Endothelial cell of umbilical vein (primary cell): Measurements from ENCODE around the gene DAD1. TPM values are rescaled to one million over a fixed set of nuclear protein-coding genes. Genes with fewer than 3 reads are reported as not detected.

ENCODE experiments used
- BruUV-seq: library from RNA; stranded (reverse); fragments of 400-500 nt; replicated peaks from 2 replicates; lab custom pipeline; 2021; lab: Mats Ljungman, UMichigan
- CTCF ChIA-PET: fragments of 300-600, 350-600 bp; sonication (Branson Sonifier 250); formaldehyde crosslinking; loops from one replicate; lab custom pipeline; 2021; ENCODE audit warnings: antibody characterized with exemption, inconsistent platforms; lab: Charles Lee
- POLR2A ChIA-PET: fragments of 300-600, 350-600 bp; sonication (Branson Sonifier 250); formaldehyde crosslinking; loops from one replicate; lab custom pipeline; 2021; ENCODE audit warnings: antibody characterized with exemption, inconsistent platforms; lab: Charles Lee
- DNase-seq: peaks from one replicate; pipeline ENCODE4 v3.0.0-alpha.2; 2011; ENCODE audit warnings: low read depth, low spot score
- FAIRE-seq: peaks from 2 replicates; lab custom pipeline; 2011; peaks lifted over from hg19 to GRCh38; lab: Jason Lieb, UNC
- H2AFZ ChIP-seq: 2 replicates; pipeline ENCODE4 v1.6.0; 2012; ENCODE audit warnings: low read depth, low read length, control low read depth, inconsistent platforms
- H3K27ac ChIP-seq: 2 replicates; pipeline ENCODE4 v1.5.1; 2011; ENCODE audit warnings: low read depth, mild to moderate bottlenecking, control low read depth, low read length, moderate library complexity; ENCODE audit not compliant: insufficient read depth
- H3K27me3 ChIP-seq, 2 experiments: 2 replicates each; pipeline versions ENCODE4 v1.6.0 to v1.6.1; 2011; ENCODE audit warnings: low read length in 2 of 2, mixed read lengths in 1 of 2; ENCODE audit not compliant: control insufficient read depth in 2 of 2, insufficient read depth in 2 of 2
- H3K36me3 ChIP-seq, 2 experiments: 2 replicates in 1 of 2; 3 replicates in 1 of 2; pipeline ENCODE4 v1.5.1; 2011; ENCODE audit warnings: low read length in 2 of 2, mild to moderate bottlenecking in 1 of 2, moderate library complexity in 1 of 2; ENCODE audit not compliant: control insufficient read depth in 2 of 2, insufficient read depth in 2 of 2; ENCODE audit errors: extremely low read depth in 1 of 2
- H3K4me1 ChIP-seq: 3 replicates; pipeline ENCODE4 v1.5.1; 2011; ENCODE audit warnings: mild to moderate bottlenecking, low read length; ENCODE audit not compliant: control insufficient read depth, insufficient read depth; ENCODE audit errors: extremely low read depth
- H3K4me2 ChIP-seq: 2 replicates; pipeline ENCODE4 v1.6.1; 2011; ENCODE audit warnings: low read length, control low read depth, mixed read lengths; ENCODE audit not compliant: insufficient read depth
- H3K4me3 ChIP-seq, 3 experiments: fragments of 200-600 bp in 1 of 3; sonication (generic), shearing (Covaris generic) in 1 of 3; replicated peaks in 1 of 3; 2 replicates each; pipeline ENCODE4 v1.5.1; 2011 to 2016; ENCODE audit warnings: control low read depth in 3 of 3, low read length in 3 of 3, mild to moderate bottlenecking in 2 of 3, inconsistent platforms in 1 of 3, low read depth in 1 of 3, moderate library complexity in 1 of 3; ENCODE audit not compliant: insufficient read depth in 1 of 3
- H3K79me2 ChIP-seq: 2 replicates; pipeline ENCODE4 v1.6.0; 2012; ENCODE audit warnings: low read length, inconsistent platforms; ENCODE audit not compliant: control insufficient read depth, insufficient read depth
- H3K9ac ChIP-seq: replicated peaks from 2 replicates; pipeline ENCODE3; 2011; ENCODE audit warnings: low read length, control low read depth; ENCODE audit not compliant: insufficient read depth; ENCODE audit errors: extremely low read depth
- H3K9me1 ChIP-seq: replicated peaks from 3 replicates; pipeline ENCODE4 v1.6.0; 2011; ENCODE audit warnings: mild to moderate bottlenecking, low read length; ENCODE audit not compliant: control insufficient read depth, insufficient read depth; ENCODE audit errors: extremely low read depth
- H3K9me3 ChIP-seq: replicated peaks from 2 replicates; pipeline ENCODE4 v1.5.1; 2012; ENCODE audit warnings: low read length, inconsistent platforms; ENCODE audit not compliant: control insufficient read depth, insufficient read depth
- H4K20me1 ChIP-seq: replicated peaks from 2 replicates; pipeline ENCODE3; 2011; ENCODE audit warnings: mild to moderate bottlenecking, low read length; ENCODE audit not compliant: control insufficient read depth, insufficient read depth; ENCODE audit errors: extremely low read depth
- EZH2 ChIP-seq: IDR thresholded peaks from 2 replicates; pipeline ENCODE4 v1.6.1; 2012; ENCODE audit warnings: borderline replicate concordance, low read depth, mild to moderate bottlenecking, moderate library complexity, low read length, inconsistent platforms; ENCODE audit not compliant: severe bottlenecking
- FOS ChIP-seq: IDR thresholded peaks from 2 replicates; pipeline ENCODE4 v1.6.1; 2011; ENCODE audit warnings: mild to moderate bottlenecking, low read length, moderate library complexity, borderline replicate concordance; ENCODE audit not compliant: insufficient read depth
- GATA2 ChIP-seq: IDR thresholded peaks from 2 replicates; pipeline ENCODE4 v1.7.0; 2011; ENCODE audit warnings: low read depth, mild to moderate bottlenecking, moderate library complexity, mixed read lengths, low read length; ENCODE audit not compliant: insufficient read length, insufficient read depth
- JUN ChIP-seq: IDR thresholded peaks from 2 replicates; pipeline ENCODE4 v1.6.1; 2011; ENCODE audit warnings: borderline replicate concordance, low read depth; ENCODE audit not compliant: insufficient read length, insufficient read depth
- MYC ChIP-seq: IDR thresholded peaks from one replicate; pipeline ENCODE4 v1.6.1; 2011; ENCODE audit warnings: mild to moderate bottlenecking, low read depth, low read length
- POLR2A ChIP-seq: IDR thresholded peaks from 2 replicates; pipeline ENCODE4 v1.6.1; 2012; ENCODE audit warnings: low read depth, mild to moderate bottlenecking, control low read depth, low read length
- POLR2AphosphoS5 ChIP-seq: IDR thresholded peaks from 2 replicates; pipeline ENCODE4 v1.6.1; 2012; ENCODE audit warnings: low read depth, mild to moderate bottlenecking, control low read depth, low read length, moderate library complexity; ENCODE audit not compliant: insufficient read depth
- dilution Hi-C: fragments of 300-500 bp; cut with MboI; formaldehyde crosslinking; loops from one replicate; pipeline ENCODE4 v1.15.0; 2019; ENCODE audit warnings: low sequenced_read_pairs; ENCODE audit not compliant: extremely low pct_ligation_motif_present
- intact Hi-C: fragments of 100-400 bp; cut with micrococcal nuclease; formaldehyde crosslinking; loops from one replicate; pipeline ENCODE4 v1.10.0; 2022
- polyA plus RNA-seq, 4 experiments: library from polyadenylated mRNA; depleted of rRNA in 3 of 4; stranded (reverse) in 3 of 4; unstranded in 1 of 4; fragments of >200 nt; gene quantifications; 2 replicates each; pipeline versions ENCODE4 v1.2.1 to v1.2.3, GENCODE V29; 2011 to 2012; ENCODE audit warnings: missing spikeins in 1 of 4
- total RNA-seq: library from RNA; stranded (reverse); gene quantifications from 2 replicates; pipeline ENCODE4 v1.2.3, GENCODE V29; 2021
- TF ChIP-seq, protein P1 (sequence below): IDR thresholded peaks from 2 replicates; pipeline ENCODE4 v1.6.1; 2011; ENCODE audit not compliant: insufficient read depth, insufficient read length
- TF ChIP-seq, protein P2 (sequence below), 2 donors: IDR thresholded peaks; 1 replicate in 1 of 2; 2 replicates in 1 of 2; pipeline ENCODE4 v1.5.1; 2011; ENCODE audit warnings: low read length in 2 of 2, mild to moderate bottlenecking in 2 of 2, moderate library complexity in 2 of 2, control low read depth in 1 of 2, inconsistent platforms in 1 of 2, low read depth in 1 of 2; ENCODE audit not compliant: insufficient read depth in 1 of 2; ENCODE audit errors: extremely low read depth in 1 of 2

DAD1 gene
- total and polyA plus RNA-seq, 2 donors (not counting 3 experiments of a cell fraction or from before 2014, with no cell fraction given): 299 to 1,227 TPM

GRCh38 chr14:22561366-22561660 lies 27.7 kb downstream of the DAD1 start:
- no peak overlapping the region for H2AFZ ChIP-seq
- H3K9me1 ChIP-seq: no peaks in the 10 kb centered on the region
- no peak for FAIRE-seq
- H3K27ac ChIP-seq: no peak overlapping the region
- H3K4me2 ChIP-seq: peak overlapping the region; percentile 25
- BruUV-seq: no TSS peak
- TF ChIP-seq MYC (no peak), EZH2 (no peak), POLR2AphosphoS5 (no peak), POLR2A (no peak), JUN (no peak)
- H3K9ac ChIP-seq: no peak overlapping the region
- POLR2A ChIA-PET: no interaction called here
- DNase-seq: no peak
- no peaks in the 10 kb centered on the region for H3K27me3 ChIP-seq
- dilution Hi-C loops (no loop called here), intact Hi-C loops (no loop called here)
- peaks cover 12 to 13% of the 10 kb centered on the region in 2 experiments for H3K36me3 ChIP-seq
- H3K9me3 ChIP-seq: no peaks in the 10 kb centered on the region
- CTCF ChIA-PET: interaction anchor here (1.3 to 4.2 kb wide), 6 partner anchors 10 to 368 kb away, joined by 3 to 43 read pairs (median 8); partner anchors contain the start of gene PRMT5
- no peak overlapping the region for H3K4me3 ChIP-seq
- H3K79me2 ChIP-seq: peaks cover 14% of the 10 kb centered on the region
- peaks cover 45% of the 10 kb centered on the region for H3K4me1 ChIP-seq
- H4K20me1 ChIP-seq: no peaks in the 10 kb centered on the region

- Histone ChIP-seq H4K20me1 (no peaks in the 10 kb centered on the region), H2AFZ (no peak overlapping the region), H3K9me1 (no peaks in the 10 kb centered on the region), H3K4me2 (no peak overlapping the region), H3K9me3 (no peaks in the 10 kb centered on the region), H3K27ac (no peak overlapping the region), H3K27me3 (no peaks in the 10 kb centered on the region), H3K4me3 (no peak overlapping the region), H3K4me1 (peaks cover 50% of the 10 kb centered on the region), H3K9ac (no peak overlapping the region), H3K36me3 (peaks cover 12 to 13% of the 10 kb centered on the region in 2 experiments), H3K79me2 (peaks cover 9% of the 10 kb centered on the region)
- BruUV-seq: no TSS peak
- no peak for TF ChIP-seq POLR2AphosphoS5
- TF ChIP-seq JUN: no peak
- TF ChIP-seq, protein P1, sequence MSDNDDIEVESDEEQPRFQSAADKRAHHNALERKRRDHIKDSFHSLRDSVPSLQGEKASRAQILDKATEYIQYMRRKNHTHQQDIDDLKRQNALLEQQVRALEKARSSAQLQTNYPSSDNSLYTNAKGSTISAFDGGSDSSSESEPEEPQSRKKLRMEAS: no peak
- TF ChIP-seq FOS: no peak
- no peak for TF ChIP-seq POLR2A
- no peak for TF ChIP-seq GATA2
- no peak for TF ChIP-seq MYC
- TF ChIP-seq, protein P2, sequence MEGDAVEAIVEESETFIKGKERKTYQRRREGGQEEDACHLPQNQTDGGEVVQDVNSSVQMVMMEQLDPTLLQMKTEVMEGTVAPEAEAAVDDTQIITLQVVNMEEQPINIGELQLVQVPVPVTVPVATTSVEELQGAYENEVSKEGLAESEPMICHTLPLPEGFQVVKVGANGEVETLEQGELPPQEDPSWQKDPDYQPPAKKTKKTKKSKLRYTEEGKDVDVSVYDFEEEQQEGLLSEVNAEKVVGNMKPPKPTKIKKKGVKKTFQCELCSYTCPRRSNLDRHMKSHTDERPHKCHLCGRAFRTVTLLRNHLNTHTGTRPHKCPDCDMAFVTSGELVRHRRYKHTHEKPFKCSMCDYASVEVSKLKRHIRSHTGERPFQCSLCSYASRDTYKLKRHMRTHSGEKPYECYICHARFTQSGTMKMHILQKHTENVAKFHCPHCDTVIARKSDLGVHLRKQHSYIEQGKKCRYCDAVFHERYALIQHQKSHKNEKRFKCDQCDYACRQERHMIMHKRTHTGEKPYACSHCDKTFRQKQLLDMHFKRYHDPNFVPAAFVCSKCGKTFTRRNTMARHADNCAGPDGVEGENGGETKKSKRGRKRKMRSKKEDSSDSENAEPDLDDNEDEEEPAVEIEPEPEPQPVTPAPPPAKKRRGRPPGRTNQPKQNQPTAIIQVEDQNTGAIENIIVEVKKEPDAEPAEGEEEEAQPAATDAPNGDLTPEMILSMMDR (IDR thresholded peaks at IDR 0.05; ENCODE audit: extremely low read depth in 1 of 2, insufficient read depth in 1 of 2, low read depth in 1 of 2, low read length in 2 of 2): no peak
- dilution Hi-C loops: no loop called here
- DNase-seq: no peak
- intact Hi-C loops: no loop called here
- ChIA-PET POLR2A (no interaction called here), CTCF (interaction anchor here (1.1 to 4.2 kb wide), 14 partner anchors 11 to 426 kb away, joined by 3 to 43 read pairs (median 6); partner anchors contain the start of genes LRP10 and PRMT5)
- FAIRE-seq: no peak
These were observed 28.2 kb downstream of the DAD1 start for GRCh38 chr14:22560662-22561365.
